ENCODE data around the gene UBE2G2. TPM values are rescaled to one million over a fixed set of nuclear protein-coding genes. Genes with fewer than 3 reads are reported as not detected.

Gene UBE2G2
- total and polyA plus RNA-seq, 2 of the 4 experiments (the other 2 are of a cell fraction) = 65.4 to 91.7 TPM

- Histone ChIP-seq H3K9me3 (ENCODE audit: control insufficient read depth, insufficient read depth, low read length) (peaks cover 40% of the 10 kb centered on the region), H3K9ac (ENCODE audit: low read depth, low read length) (no peak overlapping the region), H2BK120ac (ENCODE audit: low read depth, low read length) (no peak overlapping the region), H3K79me1 (ENCODE audit: low read depth in 1 of 2, low read length in 2 of 2) (no peaks in the 10 kb centered on the region), H3K18ac (ENCODE audit: low read depth, low read length) (no peak overlapping the region), H3K4me1 (ENCODE audit: control insufficient read depth, insufficient read depth, low read length) (no peaks in the 10 kb centered on the region), H4K20me1 (ENCODE audit: insufficient read depth, low read length) (no peaks in the 10 kb centered on the region), H3K9me1 (ENCODE audit: insufficient read depth, low read length) (no peaks in the 10 kb centered on the region), H2BK20ac (ENCODE audit: low read depth, low read length) (no peak overlapping the region), H2AK9ac (replicated peaks; ENCODE audit: low read depth, low read length, poor library complexity) (no peak overlapping the region), H3K23ac (ENCODE audit: low read depth, low read length) (no peak overlapping the region), H3K36me3 (ENCODE audit: control insufficient read depth, insufficient read depth, low read length) (no peaks in the 10 kb centered on the region), H4K8ac (ENCODE audit: low read depth in 2 of 2, low read length in 2 of 2) (no peak overlapping the region), H4K91ac (ENCODE audit: insufficient read depth, low read depth, low read length) (no peak overlapping the region), H3K56ac (ENCODE audit: extremely low read depth, insufficient read depth, low read length) (no peak overlapping the region), H3K27ac (ENCODE audit: insufficient read depth, low read length) (no peak overlapping the region), H3K14ac (replicated peaks; ENCODE audit: low read depth, low read length) (no peak overlapping the region), H2BK5ac (ENCODE audit: low read depth, low read length, poor library complexity, severe bottlenecking) (no peak overlapping the region), H2AK5ac (ENCODE audit: low read depth, low read length) (no peak overlapping the region), H3K4me3 (ENCODE audit: insufficient read depth, low read depth, low read length) (no peak overlapping the region), H3K4me2 (ENCODE audit: low read depth, low read length) (no peak overlapping the region), H2BK15ac (ENCODE audit: low read depth, low read length) (no peak overlapping the region), H3K27me3 (ENCODE audit: control insufficient read depth, insufficient read depth, low read length) (peaks cover 4% of the 10 kb centered on the region), H2AFZ (replicated peaks; ENCODE audit: low read length, poor library complexity) (no peak overlapping the region), H4K5ac (ENCODE audit: low read depth, low read length) (no peak overlapping the region), H3K4ac (ENCODE audit: low read depth, low read length) (no peak overlapping the region)
- intact Hi-C loops (cut with micrococcal nuclease) = no loop called here
- ChIA-PET CTCF (no interaction called here), POLR2A (ENCODE audit: unreplicated experiment) (no interaction called here)
- DNase-seq = no peak
- no CpG with 5 or more reads among the region's 1 CpG for WGBS, 2 experiments (ENCODE audit: extremely low coverage in 2 of 2, insufficient read length in 1 of 2)
- TF ChIP-seq RAD21 (IDR thresholded peaks at IDR 0.05; ENCODE audit: low read length) (no peak), NFE2L2 (IDR thresholded peaks at IDR 0.05; ENCODE audit: low read depth, low read length) (no peak)
- in situ Hi-C loops (cut with MboI; ENCODE audit: low sequenced_read_pairs) = no loop called here
- dilution Hi-C loops (cut with HindIII; ENCODE audit: low sequenced_read_pairs, unreplicated experiment) = no loop called here
- no peak for ATAC-seq (ENCODE audit: low read depth)
- no TSS peak for BruUV-seq (replicated peaks)
Observed at GRCh38 chr21:44739316-44739715, 62.3 kb downstream of the UBE2G2 start.
